ENCODE measurements around the gene TARS1.

Gene TARS1

DNA sequence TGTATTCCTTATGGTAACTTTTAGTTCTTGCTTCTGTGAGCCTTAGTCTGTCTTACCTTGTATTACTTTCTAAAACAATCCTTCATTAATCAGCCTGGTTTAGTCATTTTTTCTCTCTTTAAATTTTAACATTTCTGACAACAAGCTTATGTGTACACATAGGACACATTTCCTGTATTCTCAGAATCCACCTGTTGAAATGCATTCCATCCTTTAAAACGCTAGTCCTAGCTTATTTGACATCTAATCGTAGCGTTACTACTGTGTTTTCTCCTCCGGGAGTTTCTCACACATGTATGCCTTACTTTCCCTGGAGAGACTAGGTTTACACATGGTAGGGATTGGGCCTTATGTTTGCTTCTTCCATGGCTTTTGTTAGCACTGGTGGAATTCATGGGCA is 3.8 kb downstream of the TARS1 start:
- no peak for TF ChIP-seq SIN3A (IDR thresholded peaks at IDR 0.05; ENCODE audit: borderline replicate concordance, insufficient read depth, low read length)
- no peak for TF ChIP-seq TAF1 (IDR thresholded peaks at IDR 0.05; ENCODE audit: borderline replicate concordance, insufficient read depth, low read length)
- TF ChIP-seq, protein P1, sequence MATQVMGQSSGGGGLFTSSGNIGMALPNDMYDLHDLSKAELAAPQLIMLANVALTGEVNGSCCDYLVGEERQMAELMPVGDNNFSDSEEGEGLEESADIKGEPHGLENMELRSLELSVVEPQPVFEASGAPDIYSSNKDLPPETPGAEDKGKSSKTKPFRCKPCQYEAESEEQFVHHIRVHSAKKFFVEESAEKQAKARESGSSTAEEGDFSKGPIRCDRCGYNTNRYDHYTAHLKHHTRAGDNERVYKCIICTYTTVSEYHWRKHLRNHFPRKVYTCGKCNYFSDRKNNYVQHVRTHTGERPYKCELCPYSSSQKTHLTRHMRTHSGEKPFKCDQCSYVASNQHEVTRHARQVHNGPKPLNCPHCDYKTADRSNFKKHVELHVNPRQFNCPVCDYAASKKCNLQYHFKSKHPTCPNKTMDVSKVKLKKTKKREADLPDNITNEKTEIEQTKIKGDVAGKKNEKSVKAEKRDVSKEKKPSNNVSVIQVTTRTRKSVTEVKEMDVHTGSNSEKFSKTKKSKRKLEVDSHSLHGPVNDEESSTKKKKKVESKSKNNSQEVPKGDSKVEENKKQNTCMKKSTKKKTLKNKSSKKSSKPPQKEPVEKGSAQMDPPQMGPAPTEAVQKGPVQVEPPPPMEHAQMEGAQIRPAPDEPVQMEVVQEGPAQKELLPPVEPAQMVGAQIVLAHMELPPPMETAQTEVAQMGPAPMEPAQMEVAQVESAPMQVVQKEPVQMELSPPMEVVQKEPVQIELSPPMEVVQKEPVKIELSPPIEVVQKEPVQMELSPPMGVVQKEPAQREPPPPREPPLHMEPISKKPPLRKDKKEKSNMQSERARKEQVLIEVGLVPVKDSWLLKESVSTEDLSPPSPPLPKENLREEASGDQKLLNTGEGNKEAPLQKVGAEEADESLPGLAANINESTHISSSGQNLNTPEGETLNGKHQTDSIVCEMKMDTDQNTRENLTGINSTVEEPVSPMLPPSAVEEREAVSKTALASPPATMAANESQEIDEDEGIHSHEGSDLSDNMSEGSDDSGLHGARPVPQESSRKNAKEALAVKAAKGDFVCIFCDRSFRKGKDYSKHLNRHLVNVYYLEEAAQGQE (IDR thresholded peaks at IDR 0.05; ENCODE audit: insufficient read depth in 1 of 2, low read depth in 2 of 2, low read length in 2 of 2): no peak
- no peak for TF ChIP-seq POLR2AphosphoS5 (IDR thresholded peaks at IDR 0.05; ENCODE audit: low read depth, low read length)
- no peak for TF ChIP-seq FOXP2 (optimal IDR thresholded peaks at IDR 0.05; ENCODE audit: borderline replicate concordance, extremely low read depth, extremely low read length, insufficient read depth)

DNA sequence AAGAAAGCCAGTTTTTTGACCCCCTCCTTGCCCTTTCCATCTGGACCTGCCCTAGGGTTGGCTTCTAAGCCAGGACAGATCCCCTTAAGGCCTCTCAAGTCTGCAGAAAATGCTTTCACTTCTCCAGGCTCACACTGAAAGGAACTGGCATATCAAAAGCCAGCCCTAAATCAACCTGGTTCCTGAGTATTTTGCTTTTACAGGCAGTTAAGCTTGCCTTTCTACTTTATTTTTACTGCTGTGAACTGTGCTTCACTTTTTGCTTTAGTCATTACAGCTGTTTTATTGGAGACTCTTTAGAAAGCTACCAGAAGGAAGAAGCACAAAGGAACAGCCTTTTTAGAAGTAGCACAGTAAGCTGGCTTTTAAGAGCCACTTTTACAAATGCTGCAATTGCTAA is 5.0 kb downstream of the TARS1 start:
- TF ChIP-seq TAF1 (IDR thresholded peaks at IDR 0.05; ENCODE audit: borderline replicate concordance, insufficient read depth, low read length): no peak
- TF ChIP-seq, protein P1 (IDR thresholded peaks at IDR 0.05; ENCODE audit: insufficient read depth in 1 of 2, low read depth in 2 of 2, low read length in 2 of 2): no peak
- no peak for TF ChIP-seq FOXP2 (optimal IDR thresholded peaks at IDR 0.05; ENCODE audit: borderline replicate concordance, extremely low read depth, extremely low read length, insufficient read depth)
- TF ChIP-seq POLR2AphosphoS5 (IDR thresholded peaks at IDR 0.05; ENCODE audit: low read depth, low read length): no peak
- TF ChIP-seq SIN3A (IDR thresholded peaks at IDR 0.05; ENCODE audit: borderline replicate concordance, insufficient read depth, low read length): no peak

DNA sequence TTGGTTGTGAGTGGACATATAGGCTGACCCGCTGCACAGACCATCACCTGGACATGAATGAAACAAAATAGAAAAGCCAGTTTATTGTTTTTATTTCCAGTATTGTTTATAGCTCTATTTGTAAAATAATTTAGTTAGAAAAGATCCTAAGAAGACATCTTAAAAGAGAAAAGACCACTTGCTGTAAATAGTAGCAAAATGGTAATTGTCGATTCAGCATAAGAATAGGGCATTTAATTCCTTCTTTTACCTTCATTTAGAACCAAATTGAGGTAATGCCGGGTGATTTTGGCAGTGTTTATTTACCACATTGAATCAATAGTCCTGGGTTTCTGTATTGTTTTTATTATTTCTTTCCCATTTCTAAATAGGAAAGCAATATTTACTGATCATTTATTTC is 7.4 kb downstream of the TARS1 start:
- TF ChIP-seq TAF1 (IDR thresholded peaks at IDR 0.05; ENCODE audit: borderline replicate concordance, insufficient read depth, low read length): no peak
- TF ChIP-seq, protein P1 (IDR thresholded peaks at IDR 0.05; ENCODE audit: insufficient read depth in 1 of 2, low read depth in 2 of 2, low read length in 2 of 2): no peak
- TF ChIP-seq FOXP2 (optimal IDR thresholded peaks at IDR 0.05; ENCODE audit: borderline replicate concordance, extremely low read depth, extremely low read length, insufficient read depth): no peak
- TF ChIP-seq POLR2AphosphoS5 (IDR thresholded peaks at IDR 0.05; ENCODE audit: low read depth, low read length): no peak
- no peak for TF ChIP-seq SIN3A (IDR thresholded peaks at IDR 0.05; ENCODE audit: borderline replicate concordance, insufficient read depth, low read length)

DNA sequence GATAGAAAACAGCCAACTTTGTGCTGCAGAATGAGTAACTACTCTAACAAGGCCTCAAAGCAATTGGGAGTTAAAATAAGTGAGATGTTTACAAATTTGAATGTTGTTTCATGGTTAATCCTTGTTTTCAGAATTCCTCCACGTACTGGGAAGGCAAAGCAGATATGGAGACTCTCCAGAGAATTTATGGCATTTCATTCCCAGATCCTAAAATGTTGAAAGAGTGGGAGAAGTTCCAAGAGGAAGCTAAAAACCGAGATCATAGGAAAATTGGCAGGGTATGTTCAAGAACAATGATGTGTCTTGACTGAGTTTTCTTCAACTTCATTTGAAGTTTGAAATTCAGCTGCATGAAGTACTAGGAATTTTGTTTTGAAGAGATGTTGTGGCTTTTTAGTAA is 16.4 kb downstream of the TARS1 start:
- TF ChIP-seq FOXP2 (optimal IDR thresholded peaks at IDR 0.05; ENCODE audit: borderline replicate concordance, extremely low read depth, extremely low read length, insufficient read depth): no peak
- no peak for TF ChIP-seq TAF1 (IDR thresholded peaks at IDR 0.05; ENCODE audit: borderline replicate concordance, insufficient read depth, low read length)
- TF ChIP-seq SIN3A (IDR thresholded peaks at IDR 0.05; ENCODE audit: borderline replicate concordance, insufficient read depth, low read length): no peak
- TF ChIP-seq, protein P1 (IDR thresholded peaks at IDR 0.05; ENCODE audit: insufficient read depth in 1 of 2, low read depth in 2 of 2, low read length in 2 of 2): no peak
- no peak for TF ChIP-seq POLR2AphosphoS5 (IDR thresholded peaks at IDR 0.05; ENCODE audit: low read depth, low read length)

DNA sequence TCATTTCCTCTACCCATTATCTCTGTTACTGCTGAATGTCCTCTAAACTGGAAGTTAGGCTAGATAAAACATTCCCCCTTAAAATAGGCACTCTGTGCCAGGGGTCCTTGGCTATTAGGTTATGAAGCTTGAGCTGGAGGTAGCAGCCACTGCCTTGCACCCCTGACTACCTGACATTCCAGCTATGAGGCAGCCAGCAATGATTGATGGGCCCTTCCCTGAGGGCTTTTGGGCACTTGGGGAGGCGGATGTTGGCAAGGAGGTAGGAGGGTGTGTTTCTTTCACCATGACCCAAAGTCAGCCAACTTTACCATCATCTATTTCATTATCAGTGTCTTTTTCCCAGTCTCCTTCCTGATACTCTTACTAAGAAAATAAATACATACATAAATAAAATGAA is 17.1 kb downstream of the TARS1 start:
- TF ChIP-seq, protein P1 (IDR thresholded peaks at IDR 0.05; ENCODE audit: insufficient read depth in 1 of 2, low read depth in 2 of 2, low read length in 2 of 2): no peak
- TF ChIP-seq POLR2AphosphoS5 (IDR thresholded peaks at IDR 0.05; ENCODE audit: low read depth, low read length) (no peak), FOXP2 (optimal IDR thresholded peaks at IDR 0.05; ENCODE audit: borderline replicate concordance, extremely low read depth, extremely low read length, insufficient read depth) (no peak), TAF1 (IDR thresholded peaks at IDR 0.05; ENCODE audit: borderline replicate concordance, insufficient read depth, low read length) (no peak), SIN3A (IDR thresholded peaks at IDR 0.05; ENCODE audit: borderline replicate concordance, insufficient read depth, low read length) (no peak)
